ENCODE measurements around the gene AP5B1.

Gene AP5B1

GRCh38 chr11:65782816-65783228 is 2.0 kb upstream of the AP5B1 start:
- H3K9me3 ChIP-seq (replicated peaks in 1 of 2; ENCODE audit: control insufficient read depth in 2 of 2, insufficient read depth in 1 of 2, low read depth in 1 of 2, low read length in 2 of 2): no peaks in the 10 kb centered on the region
- peaks cover 21 to 62% (median 46%) of the 10 kb centered on the region in 3 experiments for H3K27me3 ChIP-seq (ENCODE audit: control insufficient read depth in 3 of 3, insufficient read depth in 3 of 3, low read depth in 1 of 3, low read length in 3 of 3)
- H3K27ac ChIP-seq (replicated peaks; ENCODE audit: low read length): no peak overlapping the region
- no CpG with 5 or more reads among the region's 9 CpGs for WGBS, 2 donors (ENCODE audit: extremely low coverage in 2 of 2, insufficient read length in 2 of 2, insufficient replicate concordance in 1 of 2)
- no peak overlapping the region for H3K14ac ChIP-seq (ENCODE audit: low read length)
- DNase-seq (ENCODE audit: low spot score): no peak
- H3K4ac ChIP-seq (ENCODE audit: low read length): no peak overlapping the region
- peaks cover 4 to 10% of the 10 kb centered on the region in 2 donors for H3K4me1 ChIP-seq (ENCODE audit: control insufficient read depth in 2 of 2, insufficient read depth in 1 of 2, low read depth in 1 of 2, low read length in 2 of 2)
- no peak overlapping the region for H3K4me2 ChIP-seq (ENCODE audit: insufficient read depth, low read length, poor library complexity, severe bottlenecking)
- H2AFZ ChIP-seq (ENCODE audit: low read length): no peak overlapping the region
- H3K9ac ChIP-seq (ENCODE audit: low read depth, low read length, poor library complexity): no peak overlapping the region
- H4K8ac ChIP-seq (ENCODE audit: low read depth, low read length): no peak overlapping the region
- H2BK120ac ChIP-seq (ENCODE audit: low read depth, low read length): no peak overlapping the region
- no peak overlapping the region for H2BK12ac ChIP-seq (ENCODE audit: low read length)
- no peak overlapping the region for H3K23ac ChIP-seq (ENCODE audit: low read depth, low read length, poor library complexity)
- no peak overlapping the region for H3K4me3 ChIP-seq (ENCODE audit: low read length in 2 of 2)
- peaks cover 16% of the 10 kb centered on the region for H3K79me1 ChIP-seq (ENCODE audit: low read depth, low read length)
- peak overlapping the region; percentile 72 for H2AK5ac ChIP-seq (ENCODE audit: low read depth, low read length)
- H4K91ac ChIP-seq (ENCODE audit: low read depth, low read length, poor library complexity): no peak overlapping the region
- peaks cover 2 to 14% of the 10 kb centered on the region in 2 donors for H3K36me3 ChIP-seq (replicated peaks in 1 of 2; ENCODE audit: control insufficient read depth in 2 of 2, insufficient read depth in 2 of 2, low read length in 2 of 2)
- peak overlapping the region; percentile 47 for H2BK15ac ChIP-seq (ENCODE audit: low read length)
- no peak overlapping the region for H3K18ac ChIP-seq (ENCODE audit: low read length)
- no peak overlapping the region for H2BK5ac ChIP-seq (ENCODE audit: low read length)

DNA sequence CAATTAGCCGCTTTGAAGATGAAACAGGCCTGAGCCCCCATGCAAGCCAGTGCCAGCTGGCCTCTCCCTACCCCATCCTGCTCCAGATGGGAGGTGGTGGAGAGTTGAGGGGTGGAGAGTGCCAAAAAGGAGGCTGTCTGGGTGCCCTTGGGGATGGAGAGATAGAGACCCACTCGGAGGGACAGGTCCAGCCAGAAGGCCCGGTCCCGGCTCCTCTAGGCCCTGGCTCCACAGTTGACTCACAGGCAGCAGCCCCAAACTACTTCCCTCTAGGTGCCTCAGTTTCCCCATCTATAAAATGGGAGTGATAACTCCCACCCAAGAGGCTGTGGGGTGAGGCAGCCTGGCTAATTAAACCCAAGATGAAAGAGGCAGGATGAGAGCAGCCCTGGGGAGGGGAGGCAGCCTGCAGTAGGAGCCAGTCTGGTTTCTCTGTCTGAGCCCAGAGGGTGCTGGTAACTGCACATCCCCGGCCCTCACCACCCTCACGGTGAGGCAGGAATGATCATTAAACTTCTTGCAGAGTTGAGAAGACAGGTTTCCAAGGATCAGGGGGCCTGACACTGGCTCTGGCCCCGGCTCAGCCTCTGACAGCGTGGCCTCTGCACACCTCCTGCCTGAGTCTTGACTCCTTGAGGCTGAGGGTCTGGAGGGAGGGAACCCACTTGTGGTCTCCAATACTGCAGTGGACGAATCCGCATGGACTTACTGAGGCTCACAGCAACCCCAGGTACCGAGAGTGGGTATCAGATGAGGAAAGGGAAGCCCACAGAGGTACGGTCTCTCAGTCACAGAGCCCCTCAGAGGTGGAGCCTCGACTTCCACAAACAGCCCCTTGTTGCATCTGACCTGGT is 1.4 kb upstream of the AP5B1 start:
- H2BK5ac ChIP-seq (ENCODE audit: low read length): no peak overlapping the region
- peak overlapping the region; percentile 72 for H2AK5ac ChIP-seq (ENCODE audit: low read depth, low read length)
- H3K23ac ChIP-seq (ENCODE audit: low read depth, low read length, poor library complexity): no peak overlapping the region
- H3K4me2 ChIP-seq (ENCODE audit: insufficient read depth, low read length, poor library complexity, severe bottlenecking): no peak overlapping the region
- DNase-seq (ENCODE audit: low spot score): no peak
- no CpG with 5 or more reads among the region's 13 CpGs for WGBS, 2 donors (ENCODE audit: extremely low coverage in 2 of 2, insufficient read length in 2 of 2, insufficient replicate concordance in 1 of 2)
- no peak overlapping the region for H4K91ac ChIP-seq (ENCODE audit: low read depth, low read length, poor library complexity)
- H3K4me3 ChIP-seq (ENCODE audit: low read length in 2 of 2): no peak overlapping the region
- H3K14ac ChIP-seq (ENCODE audit: low read length): no peak overlapping the region
- H3K4ac ChIP-seq (ENCODE audit: low read length): no peak overlapping the region
- no peak overlapping the region for H2BK120ac ChIP-seq (ENCODE audit: low read depth, low read length)
- no peaks in the 10 kb centered on the region for H3K9me3 ChIP-seq (replicated peaks in 1 of 2; ENCODE audit: control insufficient read depth in 2 of 2, insufficient read depth in 1 of 2, low read depth in 1 of 2, low read length in 2 of 2)
- peak overlapping the region; percentile 91 for H2BK15ac ChIP-seq (ENCODE audit: low read length)
- peak overlapping the region; percentile 92 for H2AFZ ChIP-seq (ENCODE audit: low read length)
- H3K4me1 ChIP-seq (ENCODE audit: control insufficient read depth in 2 of 2, insufficient read depth in 1 of 2, low read depth in 1 of 2, low read length in 2 of 2): peaks cover 4 to 9% of the 10 kb centered on the region in 2 donors
- H3K36me3 ChIP-seq (replicated peaks in 1 of 2; ENCODE audit: control insufficient read depth in 2 of 2, insufficient read depth in 2 of 2, low read length in 2 of 2): peaks cover 2 to 18% of the 10 kb centered on the region in 2 donors
- peaks cover 17 to 57% (median 40%) of the 10 kb centered on the region in 3 experiments for H3K27me3 ChIP-seq (ENCODE audit: control insufficient read depth in 3 of 3, insufficient read depth in 3 of 3, low read depth in 1 of 3, low read length in 3 of 3)
- H3K79me1 ChIP-seq (ENCODE audit: low read depth, low read length): peaks cover 17% of the 10 kb centered on the region
- H3K9ac ChIP-seq (ENCODE audit: low read depth, low read length, poor library complexity): no peak overlapping the region
- peak overlapping the region; percentile 63 for H2BK12ac ChIP-seq (ENCODE audit: low read length)
- no peak overlapping the region for H4K8ac ChIP-seq (ENCODE audit: low read depth, low read length)
- H3K27ac ChIP-seq (replicated peaks; ENCODE audit: low read length): no peak overlapping the region
- H3K18ac ChIP-seq (ENCODE audit: low read length): peak overlapping the region; percentile 95

- DNase-seq (ENCODE audit: low spot score): peak; percentile 63
- Histone ChIP-seq H3K27ac (replicated peaks; ENCODE audit: low read length) (no peak overlapping the region), H3K9ac (ENCODE audit: low read depth, low read length, poor library complexity) (peak overlapping the region; percentile 72), H3K27me3 (ENCODE audit: control insufficient read depth in 3 of 3, insufficient read depth in 3 of 3, low read depth in 1 of 3, low read length in 3 of 3) (peaks cover 9 to 49% (median 32%) of the 10 kb centered on the region in 3 experiments), H3K4ac (ENCODE audit: low read length) (no peak overlapping the region), H2BK15ac (ENCODE audit: low read length) (peak overlapping the region; percentile 91), H3K36me3 (replicated peaks in 1 of 2; ENCODE audit: control insufficient read depth in 2 of 2, insufficient read depth in 2 of 2, low read length in 2 of 2) (peaks cover 5 to 18% of the 10 kb centered on the region in 2 donors), H4K91ac (ENCODE audit: low read depth, low read length, poor library complexity) (no peak overlapping the region), H3K14ac (ENCODE audit: low read length) (peak overlapping the region; percentile 21), H2AFZ (ENCODE audit: low read length) (peak overlapping the region; percentile 92), H3K79me1 (ENCODE audit: low read depth, low read length) (peaks cover 17% of the 10 kb centered on the region), H4K8ac (ENCODE audit: low read depth, low read length) (no peak overlapping the region), H3K18ac (ENCODE audit: low read length) (peak overlapping the region; percentile 95), H3K4me2 (ENCODE audit: insufficient read depth, low read length, poor library complexity, severe bottlenecking) (peak overlapping the region; percentile 83), H2BK5ac (ENCODE audit: low read length) (no peak overlapping the region), H2AK5ac (ENCODE audit: low read depth, low read length) (peak overlapping the region; percentile 72), H2BK120ac (ENCODE audit: low read depth, low read length) (no peak overlapping the region), H3K9me3 (replicated peaks in 1 of 2; ENCODE audit: control insufficient read depth in 2 of 2, insufficient read depth in 1 of 2, low read depth in 1 of 2, low read length in 2 of 2) (no peaks in the 10 kb centered on the region), H2BK12ac (ENCODE audit: low read length) (peak overlapping the region; percentile 94), H3K4me3 (ENCODE audit: low read length in 2 of 2) (peak overlapping the region; percentile 54 to 76), H3K4me1 (ENCODE audit: control insufficient read depth in 2 of 2, insufficient read depth in 1 of 2, low read depth in 1 of 2, low read length in 2 of 2) (peaks cover 4 to 9% of the 10 kb centered on the region in 2 donors), H3K23ac (ENCODE audit: low read depth, low read length, poor library complexity) (peak overlapping the region; percentile 3)
- WGBS, 2 donors (ENCODE audit: extremely low coverage in 2 of 2, insufficient read length in 2 of 2, insufficient replicate concordance in 1 of 2): no CpG with 5 or more reads among the region's 83 CpGs
Observed at GRCh38 chr11:65781152-65781961, 581 bp upstream of the AP5B1 start.
